WTC11 (cell line): ENCODE results near the gene SH3GLB2. TPM values are rescaled to one million over a fixed set of nuclear protein-coding genes. Genes with fewer than 3 reads are reported as not detected.
A peak's percentile ranks its signal among the peaks of the same experiment; 100 is the strongest.
"Not testable (repeated sequence)": the region's sequence is repeated elsewhere in the genome, so short reads cannot be mapped to it uniquely, and the experiment has no call there.

Source experiments
- ATAC-seq: fragments of 200-7000 bp; cut with Tn5 transposase; 2 replicates; pipeline ENCODE4 v1.10.0; 2021; ENCODE audit warnings: mild to moderate bottlenecking, moderate library complexity
- CTCF ChIA-PET: fragments of 300-600 bp; sonication (Branson Sonifier 250); formaldehyde crosslinking; loops from one replicate; lab custom pipeline; 2021; ENCODE audit warnings: antibody characterized with exemption; lab: Charles Lee
- POLR2A ChIA-PET: fragments of 350-600 bp; sonication (Branson Sonifier 250); formaldehyde crosslinking; loops from one replicate; lab custom pipeline; 2021; ENCODE audit warnings: antibody characterized with exemption; lab: Charles Lee
- DNase-seq: peaks from one replicate; pipeline ENCODE4 v3.0.0; 2021; ENCODE audit warnings: low spot score
- H3K27ac Mint-ChIP-seq: 2 replicates; pipeline ENCODE4 v1.8.0; 2021; ENCODE audit warnings: mixed read lengths
- H3K27me3 Mint-ChIP-seq: 2 replicates; pipeline ENCODE4 v1.8.0; 2021; ENCODE audit warnings: low read depth, mild to moderate bottlenecking, moderate library complexity, mixed read lengths
- H3K36me3 Mint-ChIP-seq: 2 replicates; pipeline ENCODE4 v1.8.0; 2021; ENCODE audit warnings: mixed read lengths
- H3K4me1 Mint-ChIP-seq: 2 replicates; pipeline ENCODE4 v1.8.0; 2022; ENCODE audit warnings: mixed read lengths
- H3K4me3 Mint-ChIP-seq: 2 replicates; pipeline ENCODE4 v1.8.0; 2021; ENCODE audit warnings: mild to moderate bottlenecking, moderate library complexity, mixed read lengths
- H3K9me3 Mint-ChIP-seq: 2 replicates; pipeline ENCODE4 v1.8.0; 2021; ENCODE audit warnings: mixed read lengths
- ETV6 ChIP-seq: sonication (generic); formaldehyde crosslinking; IDR thresholded peaks from 2 replicates; pipeline ENCODE4 v1.8.1; 2022; ENCODE audit warnings: mild to moderate bottlenecking, missing genetic modification reagents
- FOXK1 ChIP-seq: sonication (generic); formaldehyde crosslinking; IDR thresholded peaks from 2 replicates; pipeline ENCODE4 v1.8.0; 2022; ENCODE audit warnings: mild to moderate bottlenecking, moderate library complexity, missing genetic modification reagents
- FOXP1 ChIP-seq: sonication (generic); formaldehyde crosslinking; IDR thresholded peaks from 2 replicates; pipeline ENCODE4 v1.8.0; 2022; ENCODE audit warnings: missing genetic modification reagents, mild to moderate bottlenecking, moderate library complexity, borderline replicate concordance
- GABPB1 ChIP-seq: sonication (generic); formaldehyde crosslinking; IDR thresholded peaks from 2 replicates; pipeline ENCODE4 v1.8.1; 2023; ENCODE audit warnings: mild to moderate bottlenecking, missing genetic modification reagents
- KAT7 ChIP-seq: sonication (generic); formaldehyde crosslinking; IDR thresholded peaks from 2 replicates; pipeline ENCODE4 v1.8.1; 2023; ENCODE audit warnings: missing genetic modification reagents, mild to moderate bottlenecking, borderline replicate concordance
- MXD4 ChIP-seq: fragments of 250-450 bp; sonication (Bioruptor Pico); IDR thresholded peaks from 2 replicates; pipeline ENCODE4 v1.8.0; 2021; ENCODE audit warnings: mild to moderate bottlenecking, moderate library complexity, borderline replicate concordance
- NFYB ChIP-seq: sonication (generic); formaldehyde crosslinking; conservative IDR thresholded peaks from 2 replicates; pipeline ENCODE4 v1.8.0; 2022; ENCODE audit warnings: low read depth, missing genetic modification reagents
- OVOL2 ChIP-seq: fragments of 250-450 bp; sonication (Bioruptor Pico); IDR thresholded peaks from 2 replicates; pipeline ENCODE4 v1.9.0; 2021; ENCODE audit warnings: mild to moderate bottlenecking, borderline replicate concordance
- PRRX2 ChIP-seq: fragments of 250-450 bp; sonication (Bioruptor Pico); IDR thresholded peaks from 2 replicates; pipeline ENCODE4 v1.8.0; 2021; ENCODE audit warnings: mild to moderate bottlenecking
- total RNA-seq: library from RNA; stranded (reverse); gene quantifications from 3 replicates; pipeline ENCODE4 v1.2.3, GENCODE V29; 2021
- TF ChIP-seq, protein P1 (sequence below): fragments of 250-450 bp; sonication (Bioruptor Pico); IDR thresholded peaks from 2 replicates; pipeline ENCODE4 v1.9.0; 2021; ENCODE audit warnings: mild to moderate bottlenecking, borderline replicate concordance
- TF ChIP-seq, protein P2 (sequence below): sonication (generic); formaldehyde crosslinking; IDR thresholded peaks from 2 replicates; pipeline ENCODE4 v1.8.0; 2022; ENCODE audit warnings: mild to moderate bottlenecking, missing genetic modification reagents
- TF ChIP-seq, protein P3 (sequence below): sonication (generic); formaldehyde crosslinking; IDR thresholded peaks from 2 replicates; pipeline ENCODE4 v1.8.0; 2022; ENCODE audit warnings: mild to moderate bottlenecking, missing genetic modification reagents
- TF ChIP-seq, protein P4 (sequence below): sonication (generic); formaldehyde crosslinking; IDR thresholded peaks from 2 replicates; pipeline ENCODE4 v1.8.0; 2023; ENCODE audit warnings: missing genetic modification reagents
- TF ChIP-seq, protein P5 (sequence below): sonication (generic); formaldehyde crosslinking; conservative IDR thresholded peaks from 2 replicates; pipeline ENCODE4 v1.8.1; 2023; ENCODE audit warnings: mild to moderate bottlenecking, low read depth, missing genetic modification reagents, moderate library complexity
- TF ChIP-seq, protein P6 (sequence below): sonication (generic); formaldehyde crosslinking; IDR thresholded peaks from 2 replicates; pipeline ENCODE4 v1.8.0; 2023; ENCODE audit warnings: missing genetic modification reagents, mild to moderate bottlenecking, borderline replicate concordance
- TF ChIP-seq, protein P7 (sequence below): sonication (generic); formaldehyde crosslinking; IDR thresholded peaks from 2 replicates; pipeline ENCODE4 v1.8.0; 2022; ENCODE audit warnings: missing genetic modification reagents

The SH3GLB2 gene
- total RNA-seq, 1 experiment from 2014 or later = 59.7 TPM

DNA sequence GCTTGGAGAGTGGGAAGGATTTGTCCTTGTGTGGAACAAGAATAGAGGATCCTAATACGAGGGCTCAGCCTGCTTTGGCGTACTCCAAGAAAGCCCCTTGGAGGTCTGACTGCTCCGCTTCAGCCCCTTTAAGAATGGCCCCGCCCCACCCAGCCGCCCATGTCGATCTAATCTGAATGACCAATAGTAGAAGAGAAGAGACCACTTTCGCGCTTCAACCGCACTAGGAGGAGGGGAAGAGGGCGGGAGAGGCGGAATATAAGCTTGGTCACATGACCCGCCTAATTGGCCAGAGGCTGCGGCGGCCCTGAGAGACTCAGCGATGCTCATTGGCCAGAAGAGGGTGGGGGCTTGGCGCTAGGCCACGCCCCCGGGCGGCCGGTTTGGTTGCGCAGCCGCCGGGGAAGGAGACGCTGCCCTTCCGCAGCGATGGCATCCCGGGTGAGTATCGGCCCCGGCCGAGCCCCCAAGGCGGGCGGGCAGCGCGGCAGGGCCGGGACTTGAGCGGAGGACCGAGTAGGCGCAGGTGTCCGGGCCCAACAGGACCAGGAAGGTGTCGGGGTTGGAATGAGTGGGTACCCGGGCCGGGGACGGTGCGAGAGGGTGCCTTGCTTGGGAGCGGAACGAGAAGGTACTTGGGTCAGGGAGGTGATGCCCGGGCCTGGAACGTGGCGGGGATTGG is 8.3 kb upstream of the SH3GLB2 start, which contains the start of gene MIGA2 (continued):
- TF ChIP-seq, protein P1, sequence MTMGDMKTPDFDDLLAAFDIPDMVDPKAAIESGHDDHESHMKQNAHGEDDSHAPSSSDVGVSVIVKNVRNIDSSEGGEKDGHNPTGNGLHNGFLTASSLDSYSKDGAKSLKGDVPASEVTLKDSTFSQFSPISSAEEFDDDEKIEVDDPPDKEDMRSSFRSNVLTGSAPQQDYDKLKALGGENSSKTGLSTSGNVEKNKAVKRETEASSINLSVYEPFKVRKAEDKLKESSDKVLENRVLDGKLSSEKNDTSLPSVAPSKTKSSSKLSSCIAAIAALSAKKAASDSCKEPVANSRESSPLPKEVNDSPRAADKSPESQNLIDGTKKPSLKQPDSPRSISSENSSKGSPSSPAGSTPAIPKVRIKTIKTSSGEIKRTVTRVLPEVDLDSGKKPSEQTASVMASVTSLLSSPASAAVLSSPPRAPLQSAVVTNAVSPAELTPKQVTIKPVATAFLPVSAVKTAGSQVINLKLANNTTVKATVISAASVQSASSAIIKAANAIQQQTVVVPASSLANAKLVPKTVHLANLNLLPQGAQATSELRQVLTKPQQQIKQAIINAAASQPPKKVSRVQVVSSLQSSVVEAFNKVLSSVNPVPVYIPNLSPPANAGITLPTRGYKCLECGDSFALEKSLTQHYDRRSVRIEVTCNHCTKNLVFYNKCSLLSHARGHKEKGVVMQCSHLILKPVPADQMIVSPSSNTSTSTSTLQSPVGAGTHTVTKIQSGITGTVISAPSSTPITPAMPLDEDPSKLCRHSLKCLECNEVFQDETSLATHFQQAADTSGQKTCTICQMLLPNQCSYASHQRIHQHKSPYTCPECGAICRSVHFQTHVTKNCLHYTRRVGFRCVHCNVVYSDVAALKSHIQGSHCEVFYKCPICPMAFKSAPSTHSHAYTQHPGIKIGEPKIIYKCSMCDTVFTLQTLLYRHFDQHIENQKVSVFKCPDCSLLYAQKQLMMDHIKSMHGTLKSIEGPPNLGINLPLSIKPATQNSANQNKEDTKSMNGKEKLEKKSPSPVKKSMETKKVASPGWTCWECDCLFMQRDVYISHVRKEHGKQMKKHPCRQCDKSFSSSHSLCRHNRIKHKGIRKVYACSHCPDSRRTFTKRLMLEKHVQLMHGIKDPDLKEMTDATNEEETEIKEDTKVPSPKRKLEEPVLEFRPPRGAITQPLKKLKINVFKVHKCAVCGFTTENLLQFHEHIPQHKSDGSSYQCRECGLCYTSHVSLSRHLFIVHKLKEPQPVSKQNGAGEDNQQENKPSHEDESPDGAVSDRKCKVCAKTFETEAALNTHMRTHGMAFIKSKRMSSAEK (CRISPR knock-in tag) = no peak
- TF ChIP-seq, protein P2, sequence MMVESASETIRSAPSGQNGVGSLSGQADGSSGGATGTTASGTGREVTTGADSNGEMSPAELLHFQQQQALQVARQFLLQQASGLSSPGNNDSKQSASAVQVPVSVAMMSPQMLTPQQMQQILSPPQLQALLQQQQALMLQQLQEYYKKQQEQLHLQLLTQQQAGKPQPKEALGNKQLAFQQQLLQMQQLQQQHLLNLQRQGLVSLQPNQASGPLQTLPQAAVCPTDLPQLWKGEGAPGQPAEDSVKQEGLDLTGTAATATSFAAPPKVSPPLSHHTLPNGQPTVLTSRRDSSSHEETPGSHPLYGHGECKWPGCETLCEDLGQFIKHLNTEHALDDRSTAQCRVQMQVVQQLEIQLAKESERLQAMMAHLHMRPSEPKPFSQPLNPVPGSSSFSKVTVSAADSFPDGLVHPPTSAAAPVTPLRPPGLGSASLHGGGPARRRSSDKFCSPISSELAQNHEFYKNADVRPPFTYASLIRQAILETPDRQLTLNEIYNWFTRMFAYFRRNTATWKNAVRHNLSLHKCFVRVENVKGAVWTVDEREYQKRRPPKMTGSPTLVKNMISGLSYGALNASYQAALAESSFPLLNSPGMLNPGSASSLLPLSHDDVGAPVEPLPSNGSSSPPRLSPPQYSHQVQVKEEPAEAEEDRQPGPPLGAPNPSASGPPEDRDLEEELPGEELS (CRISPR knock-in tag) = peak; percentile 87
- TF ChIP-seq, protein P3, sequence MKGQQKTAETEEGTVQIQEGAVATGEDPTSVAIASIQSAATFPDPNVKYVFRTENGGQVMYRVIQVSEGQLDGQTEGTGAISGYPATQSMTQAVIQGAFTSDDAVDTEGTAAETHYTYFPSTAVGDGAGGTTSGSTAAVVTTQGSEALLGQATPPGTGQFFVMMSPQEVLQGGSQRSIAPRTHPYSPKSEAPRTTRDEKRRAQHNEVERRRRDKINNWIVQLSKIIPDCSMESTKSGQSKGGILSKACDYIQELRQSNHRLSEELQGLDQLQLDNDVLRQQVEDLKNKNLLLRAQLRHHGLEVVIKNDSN = peak; percentile 94
- peak; percentile 72; the same call in 1 of the 2 replicates for TF ChIP-seq ETV6
- TF ChIP-seq, protein P4, sequence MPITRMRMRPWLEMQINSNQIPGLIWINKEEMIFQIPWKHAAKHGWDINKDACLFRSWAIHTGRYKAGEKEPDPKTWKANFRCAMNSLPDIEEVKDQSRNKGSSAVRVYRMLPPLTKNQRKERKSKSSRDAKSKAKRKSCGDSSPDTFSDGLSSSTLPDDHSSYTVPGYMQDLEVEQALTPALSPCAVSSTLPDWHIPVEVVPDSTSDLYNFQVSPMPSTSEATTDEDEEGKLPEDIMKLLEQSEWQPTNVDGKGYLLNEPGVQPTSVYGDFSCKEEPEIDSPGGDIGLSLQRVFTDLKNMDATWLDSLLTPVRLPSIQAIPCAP (CRISPR knock-in tag) = 0 out of 2 replicates have a peak, but pooled peaks have one; percentile 45
- no peak for TF ChIP-seq PRRX2 (CRISPR knock-in tag)
- TF ChIP-seq MXD4 (CRISPR knock-in tag) = no peak
- TF ChIP-seq, protein P5, sequence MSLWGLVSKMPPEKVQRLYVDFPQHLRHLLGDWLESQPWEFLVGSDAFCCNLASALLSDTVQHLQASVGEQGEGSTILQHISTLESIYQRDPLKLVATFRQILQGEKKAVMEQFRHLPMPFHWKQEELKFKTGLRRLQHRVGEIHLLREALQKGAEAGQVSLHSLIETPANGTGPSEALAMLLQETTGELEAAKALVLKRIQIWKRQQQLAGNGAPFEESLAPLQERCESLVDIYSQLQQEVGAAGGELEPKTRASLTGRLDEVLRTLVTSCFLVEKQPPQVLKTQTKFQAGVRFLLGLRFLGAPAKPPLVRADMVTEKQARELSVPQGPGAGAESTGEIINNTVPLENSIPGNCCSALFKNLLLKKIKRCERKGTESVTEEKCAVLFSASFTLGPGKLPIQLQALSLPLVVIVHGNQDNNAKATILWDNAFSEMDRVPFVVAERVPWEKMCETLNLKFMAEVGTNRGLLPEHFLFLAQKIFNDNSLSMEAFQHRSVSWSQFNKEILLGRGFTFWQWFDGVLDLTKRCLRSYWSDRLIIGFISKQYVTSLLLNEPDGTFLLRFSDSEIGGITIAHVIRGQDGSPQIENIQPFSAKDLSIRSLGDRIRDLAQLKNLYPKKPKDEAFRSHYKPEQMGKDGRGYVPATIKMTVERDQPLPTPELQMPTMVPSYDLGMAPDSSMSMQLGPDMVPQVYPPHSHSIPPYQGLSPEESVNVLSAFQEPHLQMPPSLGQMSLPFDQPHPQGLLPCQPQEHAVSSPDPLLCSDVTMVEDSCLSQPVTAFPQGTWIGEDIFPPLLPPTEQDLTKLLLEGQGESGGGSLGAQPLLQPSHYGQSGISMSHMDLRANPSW (CRISPR knock-in tag) = no peak
- peak; percentile 64; the same call in 1 of the 2 replicates for TF ChIP-seq FOXK1 (CRISPR knock-in tag)
- TF ChIP-seq NFYB (CRISPR knock-in tag) = peak; percentile 54; the same call in 1 of the 2 replicates
- TF ChIP-seq OVOL2 = no peak
- TF ChIP-seq GABPB1 (CRISPR knock-in tag) = no peak; the same call in 1 of the 2 replicates
- TF ChIP-seq FOXP1 = peak; percentile 56; the same call in 1 of the 2 replicates
- TF ChIP-seq KAT7 = 0 out of 2 replicates have a peak, but pooled peaks have one; percentile 30
- TF ChIP-seq, protein P6, sequence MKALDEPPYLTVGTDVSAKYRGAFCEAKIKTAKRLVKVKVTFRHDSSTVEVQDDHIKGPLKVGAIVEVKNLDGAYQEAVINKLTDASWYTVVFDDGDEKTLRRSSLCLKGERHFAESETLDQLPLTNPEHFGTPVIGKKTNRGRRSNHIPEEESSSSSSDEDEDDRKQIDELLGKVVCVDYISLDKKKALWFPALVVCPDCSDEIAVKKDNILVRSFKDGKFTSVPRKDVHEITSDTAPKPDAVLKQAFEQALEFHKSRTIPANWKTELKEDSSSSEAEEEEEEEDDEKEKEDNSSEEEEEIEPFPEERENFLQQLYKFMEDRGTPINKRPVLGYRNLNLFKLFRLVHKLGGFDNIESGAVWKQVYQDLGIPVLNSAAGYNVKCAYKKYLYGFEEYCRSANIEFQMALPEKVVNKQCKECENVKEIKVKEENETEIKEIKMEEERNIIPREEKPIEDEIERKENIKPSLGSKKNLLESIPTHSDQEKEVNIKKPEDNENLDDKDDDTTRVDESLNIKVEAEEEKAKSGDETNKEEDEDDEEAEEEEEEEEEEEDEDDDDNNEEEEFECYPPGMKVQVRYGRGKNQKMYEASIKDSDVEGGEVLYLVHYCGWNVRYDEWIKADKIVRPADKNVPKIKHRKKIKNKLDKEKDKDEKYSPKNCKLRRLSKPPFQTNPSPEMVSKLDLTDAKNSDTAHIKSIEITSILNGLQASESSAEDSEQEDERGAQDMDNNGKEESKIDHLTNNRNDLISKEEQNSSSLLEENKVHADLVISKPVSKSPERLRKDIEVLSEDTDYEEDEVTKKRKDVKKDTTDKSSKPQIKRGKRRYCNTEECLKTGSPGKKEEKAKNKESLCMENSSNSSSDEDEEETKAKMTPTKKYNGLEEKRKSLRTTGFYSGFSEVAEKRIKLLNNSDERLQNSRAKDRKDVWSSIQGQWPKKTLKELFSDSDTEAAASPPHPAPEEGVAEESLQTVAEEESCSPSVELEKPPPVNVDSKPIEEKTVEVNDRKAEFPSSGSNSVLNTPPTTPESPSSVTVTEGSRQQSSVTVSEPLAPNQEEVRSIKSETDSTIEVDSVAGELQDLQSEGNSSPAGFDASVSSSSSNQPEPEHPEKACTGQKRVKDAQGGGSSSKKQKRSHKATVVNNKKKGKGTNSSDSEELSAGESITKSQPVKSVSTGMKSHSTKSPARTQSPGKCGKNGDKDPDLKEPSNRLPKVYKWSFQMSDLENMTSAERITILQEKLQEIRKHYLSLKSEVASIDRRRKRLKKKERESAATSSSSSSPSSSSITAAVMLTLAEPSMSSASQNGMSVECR (CRISPR knock-in tag) = peak; percentile 91
- TF ChIP-seq, protein P7, sequence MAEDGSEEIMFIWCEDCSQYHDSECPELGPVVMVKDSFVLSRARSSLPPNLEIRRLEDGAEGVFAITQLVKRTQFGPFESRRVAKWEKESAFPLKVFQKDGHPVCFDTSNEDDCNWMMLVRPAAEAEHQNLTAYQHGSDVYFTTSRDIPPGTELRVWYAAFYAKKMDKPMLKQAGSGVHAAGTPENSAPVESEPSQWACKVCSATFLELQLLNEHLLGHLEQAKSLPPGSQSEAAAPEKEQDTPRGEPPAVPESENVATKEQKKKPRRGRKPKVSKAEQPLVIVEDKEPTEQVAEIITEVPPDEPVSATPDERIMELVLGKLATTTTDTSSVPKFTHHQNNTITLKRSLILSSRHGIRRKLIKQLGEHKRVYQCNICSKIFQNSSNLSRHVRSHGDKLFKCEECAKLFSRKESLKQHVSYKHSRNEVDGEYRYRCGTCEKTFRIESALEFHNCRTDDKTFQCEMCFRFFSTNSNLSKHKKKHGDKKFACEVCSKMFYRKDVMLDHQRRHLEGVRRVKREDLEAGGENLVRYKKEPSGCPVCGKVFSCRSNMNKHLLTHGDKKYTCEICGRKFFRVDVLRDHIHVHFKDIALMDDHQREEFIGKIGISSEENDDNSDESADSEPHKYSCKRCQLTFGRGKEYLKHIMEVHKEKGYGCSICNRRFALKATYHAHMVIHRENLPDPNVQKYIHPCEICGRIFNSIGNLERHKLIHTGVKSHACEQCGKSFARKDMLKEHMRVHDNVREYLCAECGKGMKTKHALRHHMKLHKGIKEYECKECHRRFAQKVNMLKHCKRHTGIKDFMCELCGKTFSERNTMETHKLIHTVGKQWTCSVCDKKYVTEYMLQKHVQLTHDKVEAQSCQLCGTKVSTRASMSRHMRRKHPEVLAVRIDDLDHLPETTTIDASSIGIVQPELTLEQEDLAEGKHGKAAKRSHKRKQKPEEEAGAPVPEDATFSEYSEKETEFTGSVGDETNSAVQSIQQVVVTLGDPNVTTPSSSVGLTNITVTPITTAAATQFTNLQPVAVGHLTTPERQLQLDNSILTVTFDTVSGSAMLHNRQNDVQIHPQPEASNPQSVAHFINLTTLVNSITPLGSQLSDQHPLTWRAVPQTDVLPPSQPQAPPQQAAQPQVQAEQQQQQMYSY (CRISPR knock-in tag) = peak; percentile 43; the same call in 1 of the 2 replicates
- TF ChIP-seq, all 79 proteins: peak for 15

DNA sequence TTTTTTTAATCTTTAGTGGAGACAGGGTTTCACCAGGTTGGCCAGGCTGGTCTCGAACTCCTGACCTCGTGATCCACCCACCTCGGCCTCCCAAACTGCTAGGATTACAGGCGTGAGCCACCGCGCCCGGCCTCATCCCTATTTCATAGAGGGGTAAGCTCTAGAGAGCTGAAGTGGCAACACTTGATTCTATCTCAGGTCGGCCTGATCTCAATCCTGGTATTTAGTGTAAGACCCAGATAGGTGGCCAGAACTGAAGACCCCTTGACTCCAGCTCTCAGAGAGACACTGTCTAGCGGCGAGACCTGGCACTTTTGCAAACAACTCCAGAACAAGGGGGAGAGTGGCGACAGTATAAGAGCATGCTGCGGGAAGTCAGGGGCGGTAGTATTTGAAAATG is 7.7 kb upstream of the SH3GLB2 start:
- Mint-ChIP-seq H3K4me3 (peak overlapping the region; percentile 96), H3K4me1 (peaks cover 15% of the 10 kb centered on the region), H3K27ac (peak overlapping the region; percentile 92)
- H3K27me3 Mint-ChIP-seq, H3K36me3 Mint-ChIP-seq, H3K9me3 Mint-ChIP-seq, DNase-seq: not testable (repeated sequence)
- CTCF ChIA-PET = interaction anchor here (0.6 to 1.7 kb wide), 13 partner anchors 8 to 702 kb away, joined by 3 to 8 read pairs (median 3); partner anchors contain the start of genes SH3GLB2, SPOUT1 and ZDHHC12
- ATAC-seq = peak; percentile 8
- POLR2A ChIA-PET = interaction anchor here (0.6 kb wide), 3 partner anchors 31 to 318 kb away, joined by 3 to 5 read pairs (median 3); partner anchors contain the start of gene DOLPP1
